ENCODE data around the gene WNT10A.
A peak's percentile ranks its signal among the peaks of the same experiment; 100 is the strongest.

WNT10A gene

DNA sequence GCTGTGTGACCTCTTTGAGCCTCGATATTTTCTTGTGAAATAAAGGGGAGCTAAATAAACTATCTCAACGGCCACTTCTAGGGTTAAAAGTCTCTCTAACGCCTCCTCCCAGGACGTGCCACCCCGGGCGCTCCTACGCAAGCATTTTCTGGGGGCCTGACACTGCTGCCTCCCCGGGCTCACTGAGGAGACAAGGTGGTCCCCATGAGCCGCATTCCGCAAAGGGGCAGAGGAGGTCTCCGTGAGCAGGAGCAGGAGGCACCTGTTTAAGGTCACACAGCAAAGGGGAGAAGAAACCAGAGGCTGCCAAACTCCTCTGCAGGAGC lies 913 bp upstream of the WNT10A start:
- no peaks in the 10 kb centered on the region for H3K9me3 Mint-ChIP-seq
- H3K27ac Mint-ChIP-seq: no peak overlapping the region
- H3K4me3 Mint-ChIP-seq: peak overlapping the region; percentile 87
- peaks cover 52% of the 10 kb centered on the region for H3K4me1 Mint-ChIP-seq
- H3K36me3 Mint-ChIP-seq: no peaks in the 10 kb centered on the region
- peaks cover 4% of the 10 kb centered on the region for H3K27me3 Mint-ChIP-seq

DNA sequence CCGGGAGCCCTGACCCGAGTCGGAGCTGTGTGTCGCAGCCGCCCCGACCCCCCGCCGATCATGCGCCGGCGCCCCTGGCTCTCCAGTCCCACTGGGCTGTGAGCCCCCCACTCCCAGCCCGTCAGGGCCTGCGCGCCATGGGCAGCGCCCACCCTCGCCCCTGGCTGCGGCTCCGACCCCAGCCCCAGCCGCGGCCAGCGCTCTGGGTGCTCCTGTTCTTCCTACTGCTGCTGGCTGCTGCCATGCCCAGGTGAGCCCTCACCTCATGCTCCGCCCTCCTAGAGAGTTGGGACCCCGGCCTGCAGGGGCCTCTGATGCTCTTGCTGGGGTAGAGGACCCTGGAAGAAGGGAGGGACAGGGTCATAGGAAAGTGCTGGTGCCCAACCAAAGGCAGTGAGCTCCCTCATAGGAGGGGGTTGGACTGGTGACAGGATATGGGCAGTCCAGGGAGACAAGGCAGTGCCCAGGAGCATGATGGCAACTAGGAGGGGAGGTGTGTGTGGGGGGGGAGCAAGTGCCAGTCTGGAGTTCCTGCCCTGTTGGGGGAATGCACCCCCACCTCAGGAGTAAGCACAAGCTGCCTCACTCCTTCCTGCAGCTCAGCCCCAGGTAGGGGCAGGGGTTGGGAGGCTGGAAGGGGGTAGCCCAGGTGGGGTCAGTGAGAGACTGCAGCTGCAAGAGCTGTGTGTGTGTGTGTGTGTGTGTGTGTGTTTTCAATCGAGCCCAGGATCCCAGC lies 375 bp downstream of the WNT10A start:
- H3K9me3 Mint-ChIP-seq: no peaks in the 10 kb centered on the region
- peaks cover 1% of the 10 kb centered on the region for H3K27me3 Mint-ChIP-seq
- peak overlapping the region; percentile 72 for H3K4me3 Mint-ChIP-seq
- no peaks in the 10 kb centered on the region for H3K36me3 Mint-ChIP-seq
- H3K27ac Mint-ChIP-seq: peak overlapping the region; percentile 52
- peaks cover 63% of the 10 kb centered on the region for H3K4me1 Mint-ChIP-seq

DNA sequence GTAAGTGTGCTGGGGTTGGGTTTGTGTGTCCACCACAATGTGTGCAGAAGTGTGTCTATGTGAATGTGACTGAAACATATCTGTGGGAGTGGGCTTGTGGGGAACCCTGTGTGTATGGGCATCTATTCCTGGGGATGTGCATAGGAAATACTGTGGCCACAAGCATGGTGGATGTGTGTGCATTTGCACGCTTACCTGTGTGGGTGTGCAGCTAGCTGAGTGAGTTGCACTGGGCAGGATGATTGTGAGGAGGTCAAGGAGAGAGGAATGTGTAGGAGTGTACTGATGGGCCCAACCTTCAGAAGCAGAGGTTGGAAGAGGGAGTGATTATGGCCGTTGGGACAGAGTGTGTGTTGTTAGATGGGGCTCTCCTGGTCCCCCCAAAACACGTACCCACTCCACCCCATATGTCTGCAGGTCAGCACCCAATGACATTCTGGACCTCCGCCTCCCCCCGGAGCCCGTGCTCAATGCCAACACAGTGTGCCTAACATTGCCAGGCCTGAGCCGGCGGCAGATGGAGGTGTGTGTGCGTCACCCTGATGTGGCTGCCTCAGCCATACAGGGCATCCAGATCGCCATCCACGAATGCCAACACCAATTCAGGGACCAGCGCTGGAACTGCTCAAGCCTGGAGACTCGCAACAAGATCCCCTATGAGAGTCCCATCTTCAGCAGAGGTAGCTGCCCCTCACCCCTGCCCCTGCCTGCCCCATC lies 1.2 kb downstream of the WNT10A start:
- no peaks in the 10 kb centered on the region for H3K36me3 Mint-ChIP-seq
- no peaks in the 10 kb centered on the region for H3K9me3 Mint-ChIP-seq
- H3K27me3 Mint-ChIP-seq: no peaks in the 10 kb centered on the region
- no peak overlapping the region for H3K27ac Mint-ChIP-seq
- H3K4me1 Mint-ChIP-seq: peaks cover 61% of the 10 kb centered on the region
- peak overlapping the region; percentile 43 for H3K4me3 Mint-ChIP-seq

DNA sequence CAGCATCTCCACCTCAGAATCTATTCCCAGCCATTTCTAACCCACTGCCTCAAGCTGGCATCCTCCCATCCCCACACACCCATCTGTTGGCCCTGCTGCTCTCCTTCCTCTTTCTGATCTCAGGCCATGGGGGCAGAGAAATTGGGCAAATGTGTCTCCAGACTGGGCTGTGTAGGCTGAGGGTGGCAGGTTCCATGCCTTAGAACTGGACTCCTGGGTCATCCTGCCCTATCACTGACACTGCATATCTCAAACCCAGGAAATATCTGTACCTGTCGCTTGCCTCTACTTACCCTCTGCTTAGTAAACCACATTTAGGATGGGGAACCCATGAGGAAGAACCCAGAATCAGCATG lies 1.8 kb downstream of the WNT10A start:
- Mint-ChIP-seq H3K4me3 (no peak overlapping the region), H3K36me3 (no peaks in the 10 kb centered on the region), H3K27ac (no peak overlapping the region), H3K27me3 (no peaks in the 10 kb centered on the region), H3K4me1 (peaks cover 56% of the 10 kb centered on the region), H3K9me3 (no peaks in the 10 kb centered on the region)

DNA sequence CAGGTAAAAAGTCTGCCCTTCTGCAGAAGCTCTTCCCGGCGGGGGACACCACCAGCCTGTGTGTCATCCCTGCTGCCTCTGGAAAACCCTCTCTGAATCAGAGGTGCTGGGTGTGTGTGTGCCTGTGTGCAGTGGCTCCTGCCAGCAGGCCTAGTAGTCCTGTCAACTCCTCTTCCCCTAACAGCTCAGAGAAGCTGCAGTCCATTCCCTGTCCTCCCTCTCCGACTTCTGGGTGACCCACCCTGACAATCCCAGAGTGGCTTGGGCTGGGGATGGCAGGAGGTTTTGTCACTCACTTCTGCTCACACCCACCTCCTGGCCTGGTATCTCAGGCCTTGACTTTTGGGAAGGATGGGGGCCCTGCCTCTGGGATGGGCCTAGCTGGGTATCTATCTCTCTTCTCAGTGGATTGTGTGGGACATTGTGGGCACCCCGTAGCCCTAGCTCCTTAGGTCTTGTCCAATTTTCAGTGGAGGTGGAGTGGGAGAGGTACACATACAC lies 2.3 kb downstream of the WNT10A start:
- Mint-ChIP-seq H3K4me3 (peak overlapping the region; percentile 61), H3K36me3 (no peaks in the 10 kb centered on the region), H3K27ac (no peak overlapping the region), H3K9me3 (no peaks in the 10 kb centered on the region), H3K27me3 (no peaks in the 10 kb centered on the region), H3K4me1 (peaks cover 55% of the 10 kb centered on the region)

DNA sequence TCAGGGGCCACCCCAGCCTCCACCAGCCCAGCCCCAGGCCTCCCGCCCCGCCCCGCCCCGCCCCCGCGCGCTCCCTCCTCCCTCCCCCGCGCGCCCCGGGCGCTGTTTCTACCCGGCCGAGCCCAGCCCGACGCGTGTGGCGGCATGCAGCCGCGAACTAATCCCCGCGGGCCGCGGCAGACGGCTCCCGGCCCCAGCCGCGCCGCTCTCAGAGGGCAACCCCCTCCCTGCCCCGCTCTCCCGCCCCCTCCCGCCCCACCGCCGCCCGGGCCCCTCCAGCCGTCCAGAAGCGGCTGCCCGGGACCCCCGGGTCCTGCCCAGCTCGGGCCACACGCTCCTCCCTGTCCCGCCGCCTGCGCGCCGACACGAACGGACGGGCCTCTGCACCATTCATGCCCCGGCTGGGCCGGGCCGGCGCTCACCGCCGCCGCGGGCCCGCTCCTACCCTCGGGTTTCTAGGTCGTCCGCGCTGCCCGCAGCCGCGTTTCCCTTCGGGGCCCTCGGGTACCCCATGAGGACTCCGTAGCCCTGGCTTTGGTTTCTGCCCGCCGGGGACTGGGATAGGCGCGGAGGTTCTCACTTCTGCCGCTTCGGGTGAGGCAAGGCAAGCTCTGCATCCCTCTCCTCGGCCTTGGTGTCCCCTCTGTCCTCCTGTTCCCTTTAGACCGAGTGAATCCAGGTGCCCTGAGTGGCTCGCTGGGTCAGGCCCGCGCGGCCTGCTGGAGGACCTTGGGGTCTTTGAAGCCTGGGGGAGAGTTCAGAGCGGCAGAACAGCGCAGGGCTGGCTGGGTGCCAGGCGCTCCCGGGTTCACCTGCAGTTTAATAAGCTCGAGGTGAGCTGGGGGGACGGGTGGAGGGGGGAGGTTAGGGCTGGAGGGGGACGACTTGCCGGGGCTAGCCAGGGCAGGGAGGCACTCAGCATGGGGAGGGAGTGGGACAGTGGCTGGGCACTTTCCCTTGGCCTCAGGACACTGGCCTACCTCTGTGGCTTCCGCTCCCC lies 3.1 kb downstream of the WNT10A start:
- H3K27me3 Mint-ChIP-seq: no peaks in the 10 kb centered on the region

DNA sequence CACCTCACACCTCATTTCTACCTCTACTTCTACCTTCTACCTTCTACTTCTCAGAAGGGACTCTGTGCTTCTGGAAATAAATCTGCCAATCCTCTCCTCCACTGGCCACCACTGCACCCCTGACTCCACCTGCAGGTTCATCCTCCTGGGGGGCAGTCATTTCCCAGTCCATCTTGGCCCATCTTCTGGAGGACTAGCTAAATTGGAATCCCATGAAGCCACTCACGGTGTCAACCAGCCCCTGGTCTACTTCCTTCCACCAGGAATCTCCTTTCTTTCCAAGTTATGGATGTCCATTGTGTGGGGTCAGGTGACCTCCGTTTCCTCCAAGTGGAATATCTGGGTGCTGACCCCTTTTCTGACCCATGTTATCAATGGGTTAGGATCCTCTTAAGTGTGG lies 3.9 kb downstream of the WNT10A start:
- H3K27me3 Mint-ChIP-seq: no peaks in the 10 kb centered on the region
- no peaks in the 10 kb centered on the region for H3K9me3 Mint-ChIP-seq
- H3K4me1 Mint-ChIP-seq: peaks cover 50% of the 10 kb centered on the region
- H3K27ac Mint-ChIP-seq: peak overlapping the region; percentile 66
- peak overlapping the region; percentile 67 for H3K4me3 Mint-ChIP-seq
- H3K36me3 Mint-ChIP-seq: no peaks in the 10 kb centered on the region

More for the DNA sequence above, 3.1 kb downstream of the WNT10A start:
- peak overlapping the region; percentile 67 for H3K4me3 Mint-ChIP-seq
- peaks cover 55% of the 10 kb centered on the region for H3K4me1 Mint-ChIP-seq
- no peaks in the 10 kb centered on the region for H3K9me3 Mint-ChIP-seq
- H3K36me3 Mint-ChIP-seq: no peaks in the 10 kb centered on the region
- H3K27ac Mint-ChIP-seq: no peak overlapping the region

DNA sequence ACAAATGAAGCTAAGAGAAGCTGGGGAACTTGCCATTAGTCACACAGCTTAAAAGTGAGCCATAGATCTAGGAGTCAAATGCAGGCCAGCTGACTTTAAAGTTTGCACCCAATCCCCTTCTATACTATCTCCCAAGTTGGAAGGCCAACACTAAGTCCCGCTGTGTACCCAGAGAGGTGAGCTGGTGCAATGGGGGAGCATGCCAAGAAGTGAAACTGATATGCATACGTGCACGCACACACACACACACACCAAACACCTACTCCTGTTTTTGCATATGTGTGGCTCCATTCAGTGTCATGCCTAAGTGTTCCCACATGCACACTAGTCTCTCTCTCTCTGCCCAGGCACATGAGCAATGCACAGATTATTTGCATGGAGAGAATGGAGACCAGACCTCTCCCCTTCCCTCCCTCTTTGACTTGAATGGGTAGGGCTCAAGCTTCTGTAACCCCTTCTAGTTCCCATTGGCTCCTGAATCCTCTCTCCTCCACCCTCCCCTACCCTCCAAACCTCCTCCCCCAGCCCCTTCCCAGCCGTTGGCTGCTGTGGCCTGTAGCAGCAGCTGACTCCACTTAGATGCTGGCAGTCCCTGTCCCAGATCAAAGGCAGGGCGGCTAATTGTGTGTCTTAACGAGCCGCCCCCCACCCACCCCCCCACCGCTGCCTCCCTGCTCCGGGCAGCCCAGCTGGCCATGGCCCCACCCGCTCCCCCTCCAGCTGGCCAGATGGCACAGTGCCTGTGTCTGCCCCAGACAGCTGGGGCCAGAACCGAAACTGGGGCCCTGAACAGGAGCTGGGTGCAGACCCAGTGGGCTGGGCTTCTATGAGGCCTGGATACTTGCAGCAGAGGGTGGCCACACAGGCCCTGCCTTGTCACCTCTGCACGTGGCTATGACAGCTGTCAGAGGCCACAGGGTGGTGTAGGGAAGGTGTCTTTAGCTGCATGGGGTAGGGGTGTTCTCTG lies 5.6 kb downstream of the WNT10A start:
- H3K27ac Mint-ChIP-seq: no peak overlapping the region
- H3K4me3 Mint-ChIP-seq: no peak overlapping the region
- no peaks in the 10 kb centered on the region for H3K27me3 Mint-ChIP-seq
- H3K9me3 Mint-ChIP-seq: no peaks in the 10 kb centered on the region
- H3K4me1 Mint-ChIP-seq: peaks cover 39% of the 10 kb centered on the region
- no peaks in the 10 kb centered on the region for H3K36me3 Mint-ChIP-seq

DNA sequence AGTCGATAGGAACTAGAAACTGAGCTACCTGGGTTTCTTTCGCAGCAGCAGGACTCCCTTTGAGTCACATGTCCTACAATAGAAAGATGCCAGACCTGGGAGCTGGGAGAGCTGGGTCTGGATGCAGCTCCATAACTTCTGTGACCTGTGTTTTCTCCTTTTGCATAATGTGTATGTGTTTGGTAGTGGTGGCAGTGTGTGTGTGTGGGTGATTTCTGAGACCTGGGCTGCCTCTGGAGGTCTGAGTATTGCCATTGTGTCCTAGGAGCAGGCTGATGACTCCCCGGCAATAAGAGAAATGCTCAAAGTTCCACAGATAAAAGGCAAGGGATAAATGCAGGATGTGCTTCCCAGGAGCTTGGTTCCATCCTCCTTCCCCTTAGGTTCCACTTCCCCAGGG lies 6.4 kb downstream of the WNT10A start:
- H3K27me3 Mint-ChIP-seq: no peaks in the 10 kb centered on the region
- H3K36me3 Mint-ChIP-seq: no peaks in the 10 kb centered on the region
- no peaks in the 10 kb centered on the region for H3K9me3 Mint-ChIP-seq
- peaks cover 40% of the 10 kb centered on the region for H3K4me1 Mint-ChIP-seq
- H3K27ac Mint-ChIP-seq: no peak overlapping the region
- H3K4me3 Mint-ChIP-seq: no peak overlapping the region

DNA sequence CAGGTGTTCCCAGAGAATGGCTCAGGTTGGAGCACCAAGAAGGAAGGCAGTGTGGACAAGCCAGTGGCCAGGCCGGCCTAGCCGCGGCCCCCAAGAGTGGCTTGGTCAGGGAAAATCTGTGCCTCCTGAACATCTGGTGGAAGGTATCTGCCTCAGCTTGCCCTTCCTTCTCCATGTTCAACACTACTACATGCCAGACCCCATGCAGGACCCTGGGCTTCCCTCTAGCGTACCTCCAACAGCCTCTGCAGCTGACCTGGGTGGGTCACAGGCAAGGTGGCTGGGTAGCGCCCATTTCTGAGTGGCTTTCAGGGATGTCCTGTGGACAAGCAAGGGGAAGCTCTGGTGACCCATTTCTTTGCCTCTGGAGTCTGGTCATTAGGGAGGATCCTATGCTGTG lies 7.7 kb downstream of the WNT10A start:
- Mint-ChIP-seq H3K9me3 (no peaks in the 10 kb centered on the region), H3K4me1 (peaks cover 39% of the 10 kb centered on the region), H3K27ac (no peak overlapping the region), H3K4me3 (no peak overlapping the region), H3K36me3 (no peaks in the 10 kb centered on the region), H3K27me3 (no peaks in the 10 kb centered on the region)

DNA sequence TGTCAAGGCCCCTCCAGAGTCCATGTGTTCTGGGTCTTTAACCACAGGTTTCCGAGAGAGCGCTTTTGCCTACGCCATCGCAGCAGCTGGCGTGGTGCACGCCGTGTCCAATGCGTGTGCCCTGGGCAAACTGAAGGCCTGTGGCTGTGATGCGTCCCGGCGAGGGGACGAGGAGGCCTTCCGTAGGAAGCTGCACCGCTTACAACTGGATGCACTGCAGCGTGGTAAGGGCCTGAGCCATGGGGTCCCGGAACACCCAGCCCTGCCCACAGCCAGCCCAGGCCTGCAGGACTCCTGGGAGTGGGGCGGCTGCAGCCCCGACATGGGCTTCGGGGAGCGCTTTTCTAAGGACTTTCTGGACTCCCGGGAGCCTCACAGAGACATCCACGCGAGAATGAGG lies 9.3 kb downstream of the WNT10A start:
- no peaks in the 10 kb centered on the region for H3K27me3 Mint-ChIP-seq

DNA sequence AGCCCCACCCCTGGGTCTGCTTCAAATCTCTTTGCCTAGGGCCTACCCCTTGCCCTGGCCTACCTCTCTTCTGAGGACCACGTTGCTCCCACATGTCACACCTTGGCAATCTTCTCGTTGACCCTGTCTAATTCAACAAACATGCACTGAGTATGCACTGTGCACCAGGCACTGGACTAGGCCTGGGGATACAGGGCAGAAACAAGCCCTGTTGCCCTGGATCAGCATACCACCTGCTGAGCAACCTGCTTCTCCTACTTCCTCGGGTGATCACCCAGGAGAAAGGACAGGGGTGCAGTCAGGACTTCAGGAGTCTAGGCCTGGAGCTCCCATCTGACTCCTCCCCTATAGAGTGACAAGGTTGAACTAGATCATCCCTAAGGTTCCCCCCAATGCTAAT lies 9.7 kb downstream of the WNT10A start:
- H3K4me1 Mint-ChIP-seq: peaks cover 47% of the 10 kb centered on the region
- no peak overlapping the region for H3K27ac Mint-ChIP-seq
- no peak overlapping the region for H3K4me3 Mint-ChIP-seq
- no peaks in the 10 kb centered on the region for H3K27me3 Mint-ChIP-seq
- H3K9me3 Mint-ChIP-seq: no peaks in the 10 kb centered on the region
- no peaks in the 10 kb centered on the region for H3K36me3 Mint-ChIP-seq

More for the DNA sequence above, 9.3 kb downstream of the WNT10A start:
- H3K27ac Mint-ChIP-seq: no peak overlapping the region
- H3K4me3 Mint-ChIP-seq: no peak overlapping the region
- H3K36me3 Mint-ChIP-seq: no peaks in the 10 kb centered on the region
- no peaks in the 10 kb centered on the region for H3K9me3 Mint-ChIP-seq
- H3K4me1 Mint-ChIP-seq: peaks cover 47% of the 10 kb centered on the region

DNA sequence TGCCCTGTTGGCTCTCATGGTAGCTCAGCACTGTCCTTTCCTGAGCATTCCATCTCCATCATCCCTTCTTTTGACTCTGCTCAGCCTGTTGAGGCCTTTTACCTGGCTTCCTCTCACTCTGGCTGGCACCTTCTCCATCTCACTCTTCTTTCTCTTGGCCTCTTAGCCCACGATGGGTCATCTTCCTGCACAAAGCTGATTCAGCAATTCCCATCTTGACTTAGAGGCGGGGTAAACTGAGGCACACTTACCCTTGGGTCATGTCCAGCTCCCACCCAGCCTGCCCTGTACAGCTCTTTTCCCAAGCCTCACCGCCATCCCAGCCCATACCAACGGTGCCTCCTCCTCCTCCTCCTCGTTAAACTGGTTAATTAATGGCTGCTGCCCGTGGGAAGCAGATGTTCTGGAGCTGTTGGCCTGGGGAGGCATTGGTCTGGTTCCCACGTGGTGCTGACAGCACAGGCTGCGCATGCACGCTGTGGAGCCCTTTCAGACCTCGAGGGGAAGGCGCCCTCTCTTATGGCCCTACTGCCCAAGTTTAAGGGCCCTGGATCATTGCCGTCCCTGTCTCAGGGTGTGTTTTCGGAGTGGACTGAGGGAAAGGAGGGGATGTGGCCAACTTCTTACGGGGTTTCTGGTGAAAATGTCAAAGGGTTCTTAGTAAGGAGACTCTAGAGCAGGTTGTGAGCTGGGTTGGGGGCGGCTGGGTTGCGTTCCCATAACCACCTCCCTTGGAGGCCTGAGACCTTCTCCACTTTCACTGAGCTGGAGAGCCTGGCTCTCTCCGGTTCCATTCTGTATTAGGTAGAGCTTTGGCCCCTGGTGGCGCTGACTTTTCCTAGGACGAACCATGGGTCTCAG lies 10.9 kb downstream of the WNT10A start:
- Mint-ChIP-seq H3K9me3 (no peaks in the 10 kb centered on the region), H3K27me3 (no peaks in the 10 kb centered on the region), H3K36me3 (no peaks in the 10 kb centered on the region), H3K4me3 (peak overlapping the region; percentile 36), H3K4me1 (peaks cover 50% of the 10 kb centered on the region), H3K27ac (peak overlapping the region; percentile 92)

All from activated naive CD4-positive, alpha-beta T cell treated with anti-CD3 and anti-CD28 coated beads, Interleukin-2, amount 50 U/mL, for 24 hours (primary cell).